ENCODE results near the gene LONP2. TPM values are rescaled to one million over a fixed set of nuclear protein-coding genes. Genes with fewer than 3 reads are reported as not detected.

LONP2 gene
- total RNA-seq, 1 experiment from 2014 or later: 46.8 TPM

GRCh38 chr16:48392407-48392806, 148.3 kb downstream of the LONP2 start:
- no peaks in the 10 kb centered on the region for H3K9me3 ChIP-seq (ENCODE audit: control insufficient read depth in 1 of 2, insufficient read depth in 1 of 2, low read depth in 1 of 2, low read length in 2 of 2)
- CTCF ChIA-PET: no interaction called here
- H3K36me3 ChIP-seq (ENCODE audit: control insufficient read depth in 1 of 2, insufficient read depth in 2 of 2, low read length in 2 of 2): no peaks in the 10 kb centered on the region
- DNase-seq (ENCODE audit: low read depth, low spot score): no peak
- intact Hi-C loops (cut with micrococcal nuclease): no loop called here
- H4K20me1 ChIP-seq (ENCODE audit: insufficient read depth): no peaks in the 10 kb centered on the region
- no peak overlapping the region for H2AFZ ChIP-seq (ENCODE audit: low read depth, low read length, poor library complexity, severe bottlenecking)
- no peak overlapping the region for H3K9ac ChIP-seq (ENCODE audit: low read length)
- POLR2A ChIA-PET: no interaction called here
- no peak for ATAC-seq
- H3K4me1 ChIP-seq (ENCODE audit: control insufficient read depth in 1 of 2, insufficient read depth in 2 of 2, low read length in 2 of 2): peaks cover 0 to 4% of the 10 kb centered on the region in 2 experiments; a peak in 2 of 4 replicates
- no TSS peak for BruUV-seq (replicated peaks)
- H3K4me3 ChIP-seq (replicated peaks in 1 of 2; ENCODE audit: low read depth in 1 of 2, low read length in 2 of 2): no peak overlapping the region
- H3K27ac ChIP-seq (ENCODE audit: low read depth, low read length): no peak overlapping the region
- no peaks in the 10 kb centered on the region for H3K9me2 ChIP-seq (ENCODE audit: insufficient read depth)
- no peaks in the 10 kb centered on the region for H3K79me2 ChIP-seq (ENCODE audit: insufficient read depth, low read length)
- RAD21 ChIA-PET (ENCODE audit: low non-redundant PET in 1 of 2, low total read pairs in 2 of 2, uncharacterized antibody in 2 of 2, unreplicated experiment in 2 of 2): no interaction called here
- no peak overlapping the region for H3K4me2 ChIP-seq (ENCODE audit: low read length)
- H3K27me3 ChIP-seq (ENCODE audit: insufficient read depth, low read length): no peaks in the 10 kb centered on the region
- TF ChIP-seq POLR2AphosphoS5 (IDR thresholded peaks at IDR 0.05; ENCODE audit: low read depth, low read length) (no peak), EGR1 (IDR thresholded peaks at IDR 0.05; ENCODE audit: low read depth) (no peak), CBX3 (IDR thresholded peaks at IDR 0.05; ENCODE audit: low read depth) (no peak), SP1 (IDR thresholded peaks at IDR 0.05; ENCODE audit: low read depth) (no peak), SIN3A (IDR thresholded peaks at IDR 0.05; ENCODE audit: low read depth) (no peak), SRF (IDR thresholded peaks at IDR 0.05; ENCODE audit: low read depth) (no peak), ZBTB33 (IDR thresholded peaks at IDR 0.05; ENCODE audit: extremely low read depth, insufficient replicate concordance, low read length) (no peak), TCF7L2 (IDR thresholded peaks at IDR 0.05; ENCODE audit: borderline replicate concordance, extremely low read depth, insufficient read depth, insufficient read length) (no peak), EZH2 (IDR thresholded peaks at IDR 0.05) (no peak), ZFX (IDR thresholded peaks at IDR 0.05) (no peak), YY1 (IDR thresholded peaks at IDR 0.05; ENCODE audit: extremely low read depth, insufficient replicate concordance, low read depth, low read length) (no peak), CEBPB (IDR thresholded peaks at IDR 0.05; ENCODE audit: low read depth) (no peak), ATF3 (IDR thresholded peaks at IDR 0.05) (no peak), MAX (IDR thresholded peaks at IDR 0.05) (no peak)

Measured in HCT116 (cell line).